SK-N-SH (cell line): ENCODE measurements around the gene STX18. TPM values are rescaled to one million over a fixed set of nuclear protein-coding genes. Genes with fewer than 3 reads are reported as not detected.
"Not testable (repeated sequence)": the region's sequence is repeated elsewhere in the genome, so short reads cannot be mapped to it uniquely, and the experiment has no call there.

ENCODE experiments used
- CTCF ChIA-PET: fragments of 300-600, 350-600 bp; formaldehyde crosslinking; extraction: SDS; loops from one replicate; lab custom pipeline; 2021; lab: Yijun Ruan, JAX
- POLR2A ChIA-PET: fragments of 350-600 bp; sonication (Branson Sonifier 250); formaldehyde crosslinking; extraction: SDS; loops from one replicate; lab custom pipeline; 2020; ENCODE audit warnings: antibody characterized with exemption, inconsistent platforms; lab: Yijun Ruan, JAX
- DNase-seq: peaks from one replicate; pipeline ENCODE4 v3.0.0; 2012
- H2AFZ ChIP-seq: fragments of 200-600 bp; sonication (generic); 2 replicates; pipeline ENCODE4 v1.8.1; 2016; ENCODE audit warnings: antibody characterized with exemption, mild to moderate bottlenecking, low read depth
- H3F3A ChIP-seq: fragments of 200-600 bp; sonication (generic); replicated peaks from 2 replicates; pipeline ENCODE3; 2016; ENCODE audit warnings: antibody characterized with exemption, mild to moderate bottlenecking; ENCODE audit not compliant: insufficient read depth
- H3K27ac ChIP-seq, 2 experiments: fragments of 200-500 bp in 1 of 2; fragments of 200-600 bp in 1 of 2; sonication (Bioruptor generic) in 1 of 2; sonication (generic), shearing (Covaris generic) in 1 of 2; 2 replicates each; pipeline versions ENCODE4 v1.5.1 to v1.6.1; 2014 to 2016; ENCODE audit warnings: low read depth in 2 of 2, inconsistent platforms in 1 of 2, low read length in 1 of 2, mild to moderate bottlenecking in 1 of 2, mixed read lengths in 1 of 2
- H3K27me3 ChIP-seq: fragments of 200-600 bp; sonication (generic), shearing (Covaris generic); 2 replicates; pipeline ENCODE4 v1.6.1; 2016; ENCODE audit warnings: mixed run types; ENCODE audit not compliant: insufficient read depth
- H3K36me3 ChIP-seq, 2 experiments: fragments of 200-500 bp in 1 of 2; fragments of 200-600 bp in 1 of 2; sonication (Bioruptor generic) in 1 of 2; sonication (generic) in 1 of 2; replicated peaks in 1 of 2; 2 replicates each; pipeline versions ENCODE3 to v1.5.1; 2014 to 2016; ENCODE audit warnings: low read length in 1 of 2, mild to moderate bottlenecking in 1 of 2; ENCODE audit not compliant: insufficient read depth in 2 of 2, control insufficient read depth in 1 of 2
- H3K4me1 ChIP-seq, 2 experiments: fragments of 200-500 bp in 1 of 2; fragments of 200-600 bp in 1 of 2; sonication (Bioruptor generic) in 1 of 2; sonication (generic), shearing (Covaris generic) in 1 of 2; 2 replicates each; pipeline versions ENCODE4 v1.5.1 to v1.6.1; 2014 to 2016; ENCODE audit warnings: low read depth in 1 of 2, low read length in 1 of 2, mixed run types in 1 of 2; ENCODE audit not compliant: insufficient read depth in 2 of 2, control insufficient read depth in 1 of 2
- H3K4me2 ChIP-seq: fragments of 200-600 bp; sonication (generic), shearing (Covaris generic); 2 replicates; pipeline ENCODE4 v1.6.1; 2017; ENCODE audit warnings: mixed run types
- H3K4me3 ChIP-seq, 2 experiments: fragments of 200-500 bp in 1 of 2; fragments of 200-600 bp in 1 of 2; sonication (Bioruptor generic) in 1 of 2; sonication (generic), shearing (Covaris generic) in 1 of 2; 2 replicates each; pipeline versions ENCODE4 v1.5.1 to v1.8.1; 2014 to 2016; ENCODE audit warnings: low read depth in 2 of 2, inconsistent platforms in 1 of 2, low read length in 1 of 2, mild to moderate bottlenecking in 1 of 2, mixed read lengths in 1 of 2, moderate library complexity in 1 of 2
- H3K79me2 ChIP-seq: fragments of 200-600 bp; sonication (generic); 2 replicates; pipeline ENCODE4 v1.8.1; 2017; ENCODE audit warnings: mild to moderate bottlenecking; ENCODE audit not compliant: insufficient read depth
- H3K9ac ChIP-seq: fragments of 200-600 bp; sonication (generic); 2 replicates; pipeline ENCODE4 v1.6.1; 2017; ENCODE audit warnings: mixed run types
- H3K9me2 ChIP-seq: fragments of 200-600 bp; sonication (generic); 2 replicates; pipeline ENCODE4 v1.6.1; 2017; ENCODE audit warnings: mixed run types
- H3K9me3 ChIP-seq: fragments of 200-600 bp; sonication (generic); 2 replicates; pipeline ENCODE4 v1.6.1; 2017; ENCODE audit warnings: mixed run types, mild to moderate bottlenecking, moderate library complexity
- H4K20me1 ChIP-seq: fragments of 200-600 bp; sonication (generic); 2 replicates; pipeline ENCODE4 v1.6.1; 2017; ENCODE audit warnings: mild to moderate bottlenecking, mixed run types; ENCODE audit not compliant: insufficient read depth
- CHD2 ChIP-seq: fragments of 150-350 bp; IDR thresholded peaks from 2 replicates; pipeline ENCODE4 v1.6.1; 2018; ENCODE audit warnings: low read length; ENCODE audit not compliant: partially characterized antibody
- ELF1 ChIP-seq: IDR thresholded peaks from 2 replicates; pipeline ENCODE4 v1.4.0; 2012
- GATA2 ChIP-seq: sonication (generic); formaldehyde crosslinking; IDR thresholded peaks from 2 replicates; pipeline ENCODE4 v1.5.0; 2020; ENCODE audit warnings: mild to moderate bottlenecking, missing genetic modification reagents
- NRF1 ChIP-seq: IDR thresholded peaks from 2 replicates; pipeline ENCODE4 v1.6.1; 2012; ENCODE audit warnings: low read depth, mild to moderate bottlenecking, low read length
- RAD21 ChIP-seq: IDR thresholded peaks from 2 replicates; pipeline ENCODE4 v1.6.1; 2012; ENCODE audit warnings: mild to moderate bottlenecking, low read length
- RXRA ChIP-seq: IDR thresholded peaks from 2 replicates; pipeline ENCODE4 v1.4.0; 2012; ENCODE audit warnings: low read depth, mild to moderate bottlenecking, borderline replicate concordance
- TCF12 ChIP-seq: IDR thresholded peaks from 2 replicates; pipeline ENCODE4 v1.4.0; 2012
- YY1 ChIP-seq: IDR thresholded peaks from 2 replicates; pipeline ENCODE4 v1.4.0; 2012; ENCODE audit warnings: low read depth, mild to moderate bottlenecking
- WGBS: methylation state at CpG from one replicate; pipeline ENCODE4 v1.1.6; 2017; ENCODE audit warnings: low lambda C conversion rate; 5-methylcytosine and 5-hydroxymethylcytosine counted together
- polyA plus RNA-seq, 3 experiments: library from polyadenylated mRNA; depleted of rRNA; stranded (reverse); fragments of >200 nt; gene quantifications; 2 replicates each; pipeline ENCODE4 v1.2.3, GENCODE V29; 2012
- TF ChIP-seq, protein P1 (sequence below): fragments of 150-350 bp; IDR thresholded peaks from 2 replicates; pipeline ENCODE4 v1.6.1; 2016; ENCODE audit warnings: mild to moderate bottlenecking, low read depth, low read length
- TF ChIP-seq, protein P2 (sequence below): IDR thresholded peaks from 2 replicates; pipeline ENCODE4 v1.4.0; 2012; ENCODE audit warnings: low read depth, borderline replicate concordance
- TF ChIP-seq, protein P3 (sequence below): IDR thresholded peaks from 2 replicates; pipeline ENCODE4 v1.6.1; 2012; ENCODE audit warnings: mild to moderate bottlenecking, low read depth, low read length, moderate library complexity
- TF ChIP-seq, protein P4 (sequence below): IDR thresholded peaks from 2 replicates; pipeline ENCODE4 v1.4.0; 2012; ENCODE audit warnings: low read depth, borderline replicate concordance

The STX18 gene
- polyA plus RNA-seq, 1 of the 3 experiments (the other 2 are of a cell fraction) = 17.3 TPM

DNA sequence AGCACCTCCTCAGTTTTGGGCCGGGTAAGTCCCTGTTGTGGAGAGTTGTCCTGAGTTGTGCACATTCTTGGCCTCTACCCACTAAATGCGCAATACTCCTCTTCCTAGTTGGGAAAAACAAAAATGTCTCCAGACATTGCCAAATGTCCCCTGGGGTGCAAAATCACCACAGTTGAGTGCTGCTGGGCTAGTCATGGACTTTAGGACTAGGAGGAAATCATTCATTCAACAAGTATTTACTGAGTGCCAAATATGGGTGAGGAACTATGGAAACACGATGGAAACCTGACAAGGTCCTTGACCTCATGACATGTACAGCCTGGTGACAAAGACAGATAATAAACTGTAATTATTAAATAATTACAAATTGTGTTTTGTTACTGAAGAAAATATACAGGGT is 71.6 kb downstream of the STX18 start:
- ChIA-PET POLR2A (no interaction called here), CTCF (no interaction called here)
- peaks cover 0 to 12% of the 10 kb centered on the region in 2 experiments; a peak in 2 of 4 replicates for H3K4me1 ChIP-seq
- H3K27ac ChIP-seq = no peak overlapping the region
- no peak for DNase-seq
- H3K9ac ChIP-seq = no peak overlapping the region
- peaks cover 23 to 34% of the 10 kb centered on the region in 2 experiments for H3K36me3 ChIP-seq
- no peaks in the 10 kb centered on the region for H3K9me3 ChIP-seq
- WGBS = 94% methylated on average over 3 of the region's 3 CpGs
- no peaks in the 10 kb centered on the region for H3K27me3 ChIP-seq
- H3K4me3 ChIP-seq = no peak overlapping the region
- no peaks in the 10 kb centered on the region for H3K9me2 ChIP-seq
- no peak for TF ChIP-seq ELF1
- TF ChIP-seq GATA2 (CRISPR knock-in tag) = no peak
- TF ChIP-seq, protein P1, sequence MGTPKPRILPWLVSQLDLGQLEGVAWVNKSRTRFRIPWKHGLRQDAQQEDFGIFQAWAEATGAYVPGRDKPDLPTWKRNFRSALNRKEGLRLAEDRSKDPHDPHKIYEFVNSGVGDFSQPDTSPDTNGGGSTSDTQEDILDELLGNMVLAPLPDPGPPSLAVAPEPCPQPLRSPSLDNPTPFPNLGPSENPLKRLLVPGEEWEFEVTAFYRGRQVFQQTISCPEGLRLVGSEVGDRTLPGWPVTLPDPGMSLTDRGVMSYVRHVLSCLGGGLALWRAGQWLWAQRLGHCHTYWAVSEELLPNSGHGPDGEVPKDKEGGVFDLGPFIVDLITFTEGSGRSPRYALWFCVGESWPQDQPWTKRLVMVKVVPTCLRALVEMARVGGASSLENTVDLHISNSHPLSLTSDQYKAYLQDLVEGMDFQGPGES = no peak
- TF ChIP-seq, protein P2, sequence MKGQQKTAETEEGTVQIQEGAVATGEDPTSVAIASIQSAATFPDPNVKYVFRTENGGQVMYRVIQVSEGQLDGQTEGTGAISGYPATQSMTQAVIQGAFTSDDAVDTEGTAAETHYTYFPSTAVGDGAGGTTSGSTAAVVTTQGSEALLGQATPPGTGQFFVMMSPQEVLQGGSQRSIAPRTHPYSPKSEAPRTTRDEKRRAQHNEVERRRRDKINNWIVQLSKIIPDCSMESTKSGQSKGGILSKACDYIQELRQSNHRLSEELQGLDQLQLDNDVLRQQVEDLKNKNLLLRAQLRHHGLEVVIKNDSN = no peak
- 0 out of 2 replicates have a peak, but pooled peaks cover 3% of the 10 kb centered on the region for H4K20me1 ChIP-seq
- H3K4me2 ChIP-seq = no peak overlapping the region
- peaks cover 15% of the 10 kb centered on the region; the same call in 1 of the 2 replicates for H3K79me2 ChIP-seq
- no peaks in the 10 kb centered on the region for H3F3A ChIP-seq
- no peak overlapping the region for H2AFZ ChIP-seq

DNA sequence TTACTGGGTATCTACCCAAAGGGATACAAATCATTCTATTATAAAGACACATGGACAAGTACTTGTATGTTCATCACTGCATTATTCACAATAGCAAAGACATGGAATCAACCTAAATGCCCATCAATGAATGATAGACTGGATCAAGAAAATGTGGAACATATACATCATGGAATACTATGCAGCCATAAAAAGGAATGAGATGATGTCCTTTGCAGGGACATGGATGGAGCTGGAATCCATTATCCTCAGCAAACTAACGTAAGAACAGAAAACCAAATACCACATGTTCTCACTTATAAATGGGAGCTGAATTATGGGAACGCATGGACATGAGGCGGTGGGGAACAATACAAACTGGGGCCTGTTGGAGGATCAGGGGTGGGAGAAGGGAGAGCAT is 76.6 kb downstream of the STX18 start:
- DNase-seq, H3K9me3 ChIP-seq, H4K20me1 ChIP-seq, H3K79me2 ChIP-seq, H3K4me2 ChIP-seq, H3K4me3 ChIP-seq, H3F3A ChIP-seq, H3K9ac ChIP-seq, H3K27me3 ChIP-seq, H3K27ac ChIP-seq, POLR2A ChIA-PET, H2AFZ ChIP-seq, H3K9me2 ChIP-seq: not testable (repeated sequence)
- 100% methylated on average over 3 of the region's 3 CpGs for WGBS
- CTCF ChIA-PET = interaction anchor here (0.9 to 1.2 kb wide), 4 partner anchors 9 to 23 kb away, joined by 3 to 6 read pairs (median 3); no protein-coding TSS in a partner anchor
- H3K36me3 ChIP-seq = peaks cover 24 to 32% of the 10 kb centered on the region in 2 experiments
- H3K4me1 ChIP-seq = peaks cover 0 to 20% of the 10 kb centered on the region in 2 experiments; a peak in 3 of 4 replicates

DNA sequence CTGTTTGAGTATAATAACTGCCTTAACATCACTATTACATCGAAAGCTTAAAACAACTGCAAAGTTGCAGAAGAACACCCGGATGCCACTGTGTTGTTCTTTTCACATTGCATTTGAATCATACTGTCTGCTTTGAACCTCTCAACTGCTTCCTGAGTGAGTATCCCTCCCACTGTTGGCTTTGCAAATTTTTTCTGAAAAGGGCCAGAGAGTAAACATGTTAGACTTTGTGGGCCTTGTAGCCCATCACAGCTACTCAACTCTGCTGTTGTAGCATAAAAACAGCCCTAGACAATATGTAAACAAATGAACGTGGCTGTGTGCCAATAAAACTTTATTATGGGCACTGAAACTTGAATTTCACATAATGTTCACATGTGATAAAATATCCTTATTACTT is 78.9 kb downstream of the STX18 start:
- no peak overlapping the region for H3K4me3 ChIP-seq
- no peak overlapping the region for H3K4me2 ChIP-seq
- H3K27me3 ChIP-seq = no peaks in the 10 kb centered on the region
- H3F3A ChIP-seq = peaks cover 12% of the 10 kb centered on the region
- whole genome bisulfite sequencing = 88% methylated on average over 3 of the region's 3 CpGs
- peaks cover 3 to 20% of the 10 kb centered on the region in 2 experiments for H3K4me1 ChIP-seq
- no peaks in the 10 kb centered on the region for H4K20me1 ChIP-seq
- DNase-seq = no peak
- no peaks in the 10 kb centered on the region for H3K79me2 ChIP-seq
- H2AFZ ChIP-seq = no peak overlapping the region
- H3K9me2 ChIP-seq = no peaks in the 10 kb centered on the region
- peak overlapping the region in 1 of 2 experiments; percentile 90; a peak in 1 of 4 replicates for H3K27ac ChIP-seq
- no peak overlapping the region for H3K9ac ChIP-seq
- H3K9me3 ChIP-seq = no peaks in the 10 kb centered on the region
- ChIA-PET POLR2A (interaction anchor here (0.7 to 1.5 kb wide), 2 partner anchors 15 to 57 kb away, joined by 3 read pairs; no protein-coding TSS in a partner anchor), CTCF (interaction anchor here (1.2 to 2.7 kb wide), 8 partner anchors 10 to 56 kb away, joined by 3 to 11 read pairs (median 5); no protein-coding TSS in a partner anchor)
- TF ChIP-seq TCF12 = no peak
- TF ChIP-seq CHD2 = no peak
- TF ChIP-seq NRF1 = no peak
- no peak for TF ChIP-seq YY1
- TF ChIP-seq, protein P3, sequence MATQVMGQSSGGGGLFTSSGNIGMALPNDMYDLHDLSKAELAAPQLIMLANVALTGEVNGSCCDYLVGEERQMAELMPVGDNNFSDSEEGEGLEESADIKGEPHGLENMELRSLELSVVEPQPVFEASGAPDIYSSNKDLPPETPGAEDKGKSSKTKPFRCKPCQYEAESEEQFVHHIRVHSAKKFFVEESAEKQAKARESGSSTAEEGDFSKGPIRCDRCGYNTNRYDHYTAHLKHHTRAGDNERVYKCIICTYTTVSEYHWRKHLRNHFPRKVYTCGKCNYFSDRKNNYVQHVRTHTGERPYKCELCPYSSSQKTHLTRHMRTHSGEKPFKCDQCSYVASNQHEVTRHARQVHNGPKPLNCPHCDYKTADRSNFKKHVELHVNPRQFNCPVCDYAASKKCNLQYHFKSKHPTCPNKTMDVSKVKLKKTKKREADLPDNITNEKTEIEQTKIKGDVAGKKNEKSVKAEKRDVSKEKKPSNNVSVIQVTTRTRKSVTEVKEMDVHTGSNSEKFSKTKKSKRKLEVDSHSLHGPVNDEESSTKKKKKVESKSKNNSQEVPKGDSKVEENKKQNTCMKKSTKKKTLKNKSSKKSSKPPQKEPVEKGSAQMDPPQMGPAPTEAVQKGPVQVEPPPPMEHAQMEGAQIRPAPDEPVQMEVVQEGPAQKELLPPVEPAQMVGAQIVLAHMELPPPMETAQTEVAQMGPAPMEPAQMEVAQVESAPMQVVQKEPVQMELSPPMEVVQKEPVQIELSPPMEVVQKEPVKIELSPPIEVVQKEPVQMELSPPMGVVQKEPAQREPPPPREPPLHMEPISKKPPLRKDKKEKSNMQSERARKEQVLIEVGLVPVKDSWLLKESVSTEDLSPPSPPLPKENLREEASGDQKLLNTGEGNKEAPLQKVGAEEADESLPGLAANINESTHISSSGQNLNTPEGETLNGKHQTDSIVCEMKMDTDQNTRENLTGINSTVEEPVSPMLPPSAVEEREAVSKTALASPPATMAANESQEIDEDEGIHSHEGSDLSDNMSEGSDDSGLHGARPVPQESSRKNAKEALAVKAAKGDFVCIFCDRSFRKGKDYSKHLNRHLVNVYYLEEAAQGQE = no peak
- TF ChIP-seq, protein P4, sequence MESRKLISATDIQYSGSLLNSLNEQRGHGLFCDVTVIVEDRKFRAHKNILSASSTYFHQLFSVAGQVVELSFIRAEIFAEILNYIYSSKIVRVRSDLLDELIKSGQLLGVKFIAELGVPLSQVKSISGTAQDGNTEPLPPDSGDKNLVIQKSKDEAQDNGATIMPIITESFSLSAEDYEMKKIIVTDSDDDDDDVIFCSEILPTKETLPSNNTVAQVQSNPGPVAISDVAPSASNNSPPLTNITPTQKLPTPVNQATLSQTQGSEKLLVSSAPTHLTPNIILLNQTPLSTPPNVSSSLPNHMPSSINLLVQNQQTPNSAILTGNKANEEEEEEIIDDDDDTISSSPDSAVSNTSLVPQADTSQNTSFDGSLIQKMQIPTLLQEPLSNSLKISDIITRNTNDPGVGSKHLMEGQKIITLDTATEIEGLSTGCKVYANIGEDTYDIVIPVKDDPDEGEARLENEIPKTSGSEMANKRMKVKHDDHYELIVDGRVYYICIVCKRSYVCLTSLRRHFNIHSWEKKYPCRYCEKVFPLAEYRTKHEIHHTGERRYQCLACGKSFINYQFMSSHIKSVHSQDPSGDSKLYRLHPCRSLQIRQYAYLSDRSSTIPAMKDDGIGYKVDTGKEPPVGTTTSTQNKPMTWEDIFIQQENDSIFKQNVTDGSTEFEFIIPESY = no peak
- TF ChIP-seq RAD21 = no peak
- no peak for TF ChIP-seq RXRA
- TF ChIP-seq, protein P2 = no peak
- TF ChIP-seq, all 33 proteins: peak for 0
- peaks cover 7 to 31% of the 10 kb centered on the region in 2 experiments for H3K36me3 ChIP-seq
